GM18951 (cell line): ENCODE results near the gene MUC12.
"Not testable (repeated sequence)": the region's sequence is repeated elsewhere in the genome, so short reads cannot be mapped to it uniquely, and the experiment has no call there.

Experiments used
- POLR2A ChIP-seq: IDR thresholded peaks from 4 replicates; pipeline ENCODE4 v1.6.1; 2011; ENCODE audit warnings: mild to moderate bottlenecking; ENCODE audit not compliant: insufficient read length, insufficient read depth; ENCODE audit errors: extremely low read depth
- in situ Hi-C: fragments of 300-500 bp; cut with MboI; formaldehyde crosslinking; loops from one replicate; pipeline ENCODE4 v1.12.0; 2022; ENCODE audit warnings: low sequenced_read_pairs, mixed read lengths, inconsistent platforms; ENCODE audit not compliant: unreplicated experiment

MUC12 gene, protein sequence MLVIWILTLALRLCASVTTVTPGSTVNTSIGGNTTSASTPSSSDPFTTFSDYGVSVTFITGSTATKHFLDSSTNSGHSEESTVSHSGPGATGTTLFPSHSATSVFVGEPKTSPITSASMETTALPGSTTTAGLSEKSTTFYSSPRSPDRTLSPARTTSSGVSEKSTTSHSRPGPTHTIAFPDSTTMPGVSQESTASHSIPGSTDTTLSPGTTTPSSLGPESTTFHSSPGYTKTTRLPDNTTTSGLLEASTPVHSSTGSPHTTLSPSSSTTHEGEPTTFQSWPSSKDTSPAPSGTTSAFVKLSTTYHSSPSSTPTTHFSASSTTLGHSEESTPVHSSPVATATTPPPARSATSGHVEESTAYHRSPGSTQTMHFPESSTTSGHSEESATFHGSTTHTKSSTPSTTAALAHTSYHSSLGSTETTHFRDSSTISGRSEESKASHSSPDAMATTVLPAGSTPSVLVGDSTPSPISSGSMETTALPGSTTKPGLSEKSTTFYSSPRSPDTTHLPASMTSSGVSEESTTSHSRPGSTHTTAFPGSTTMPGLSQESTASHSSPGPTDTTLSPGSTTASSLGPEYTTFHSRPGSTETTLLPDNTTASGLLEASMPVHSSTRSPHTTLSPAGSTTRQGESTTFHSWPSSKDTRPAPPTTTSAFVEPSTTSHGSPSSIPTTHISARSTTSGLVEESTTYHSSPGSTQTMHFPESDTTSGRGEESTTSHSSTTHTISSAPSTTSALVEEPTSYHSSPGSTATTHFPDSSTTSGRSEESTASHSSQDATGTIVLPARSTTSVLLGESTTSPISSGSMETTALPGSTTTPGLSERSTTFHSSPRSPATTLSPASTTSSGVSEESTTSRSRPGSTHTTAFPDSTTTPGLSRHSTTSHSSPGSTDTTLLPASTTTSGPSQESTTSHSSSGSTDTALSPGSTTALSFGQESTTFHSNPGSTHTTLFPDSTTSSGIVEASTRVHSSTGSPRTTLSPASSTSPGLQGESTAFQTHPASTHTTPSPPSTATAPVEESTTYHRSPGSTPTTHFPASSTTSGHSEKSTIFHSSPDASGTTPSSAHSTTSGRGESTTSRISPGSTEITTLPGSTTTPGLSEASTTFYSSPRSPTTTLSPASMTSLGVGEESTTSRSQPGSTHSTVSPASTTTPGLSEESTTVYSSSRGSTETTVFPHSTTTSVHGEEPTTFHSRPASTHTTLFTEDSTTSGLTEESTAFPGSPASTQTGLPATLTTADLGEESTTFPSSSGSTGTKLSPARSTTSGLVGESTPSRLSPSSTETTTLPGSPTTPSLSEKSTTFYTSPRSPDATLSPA (N-terminal part only)

DNA sequence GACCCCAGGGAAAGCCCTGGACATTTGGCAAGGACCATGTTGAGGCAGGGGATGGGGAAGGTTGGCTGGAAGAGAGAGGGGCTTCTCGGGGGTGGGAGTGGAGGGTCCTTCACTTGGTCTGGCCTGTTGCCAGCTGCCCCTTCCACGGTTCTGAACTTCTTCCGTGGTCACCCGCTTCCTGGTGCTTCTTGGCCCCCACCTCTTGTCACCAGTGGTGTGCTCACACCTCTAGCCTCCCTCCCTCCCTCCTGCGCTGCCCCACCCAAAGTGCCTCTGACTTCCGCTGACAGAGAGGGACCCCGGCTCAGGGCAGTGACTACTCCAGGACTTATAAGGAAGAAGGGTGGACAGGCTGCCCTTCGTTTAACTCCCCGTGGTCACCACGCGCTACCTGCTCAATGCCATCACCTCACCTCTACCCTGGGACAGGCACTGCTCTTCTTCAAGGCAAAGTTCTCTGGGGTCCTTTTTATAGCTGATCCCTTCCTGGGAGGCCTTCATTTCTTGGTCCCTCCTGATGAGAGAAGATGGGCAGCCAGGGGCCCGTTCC, at the start of gene MUC12:
Gene MUC12, plus strand, starts transcription at position 500 of the 550 bp plus-strand sequence. CDS start 58 bp downstream, outside the sequence.
- in situ Hi-C loops = no loop called here
- no peak for TF ChIP-seq POLR2A

DNA sequence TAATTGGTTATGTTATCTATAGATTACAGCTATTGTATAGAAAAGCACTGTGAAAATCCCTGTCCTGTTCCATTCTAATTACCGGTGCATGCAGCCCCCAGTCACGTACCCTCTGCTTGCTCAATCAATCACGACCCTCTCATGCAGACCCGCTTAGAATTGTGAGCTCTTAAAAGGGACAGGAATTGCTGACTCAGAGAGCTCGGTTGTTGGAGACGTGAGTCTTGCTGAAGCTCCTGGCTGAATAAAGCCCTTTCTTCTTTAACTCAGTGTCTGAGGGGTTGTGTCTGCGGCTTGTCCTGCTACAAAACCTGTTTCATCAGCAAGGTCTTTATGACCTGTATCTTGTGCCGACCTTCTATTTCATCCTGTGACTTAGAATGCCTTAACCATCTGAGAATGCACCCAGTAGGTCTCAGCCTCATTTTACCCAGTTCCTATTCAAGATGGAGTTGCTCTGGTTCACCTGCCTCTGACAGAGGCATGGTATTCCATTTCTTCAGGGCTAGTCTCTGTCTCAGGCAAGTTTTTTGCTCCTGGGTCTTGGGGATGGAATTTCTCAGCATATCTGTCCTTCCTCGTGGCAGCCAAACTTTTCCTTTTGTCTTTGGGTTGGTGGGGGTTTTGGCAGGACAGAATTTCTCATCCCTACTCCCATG, 49.5 kb upstream of the MUC12 start:
- in situ Hi-C loops = not testable (repeated sequence)

DNA sequence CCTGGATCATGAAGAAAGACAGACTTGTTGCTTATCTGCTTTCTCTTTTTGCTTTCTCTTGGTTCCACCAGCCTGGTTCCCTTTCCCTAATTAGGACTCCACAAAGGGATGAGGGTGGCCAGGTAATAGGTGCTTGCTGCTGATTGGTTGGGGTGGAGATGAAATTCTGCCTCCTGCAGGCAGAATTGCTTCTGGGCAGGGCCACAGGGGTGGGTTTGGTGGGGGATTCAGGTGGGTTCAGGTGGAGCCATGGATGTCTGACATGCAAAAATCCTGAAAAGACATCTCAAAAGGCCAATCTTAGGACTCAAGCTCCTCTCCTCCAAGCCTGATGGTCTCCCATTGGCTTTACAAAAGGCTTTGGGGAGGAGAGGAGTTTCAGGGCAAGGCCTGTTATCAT, 48.3 kb upstream of the MUC12 start:
- no peak for TF ChIP-seq POLR2A
- in situ Hi-C loops = no loop called here

DNA sequence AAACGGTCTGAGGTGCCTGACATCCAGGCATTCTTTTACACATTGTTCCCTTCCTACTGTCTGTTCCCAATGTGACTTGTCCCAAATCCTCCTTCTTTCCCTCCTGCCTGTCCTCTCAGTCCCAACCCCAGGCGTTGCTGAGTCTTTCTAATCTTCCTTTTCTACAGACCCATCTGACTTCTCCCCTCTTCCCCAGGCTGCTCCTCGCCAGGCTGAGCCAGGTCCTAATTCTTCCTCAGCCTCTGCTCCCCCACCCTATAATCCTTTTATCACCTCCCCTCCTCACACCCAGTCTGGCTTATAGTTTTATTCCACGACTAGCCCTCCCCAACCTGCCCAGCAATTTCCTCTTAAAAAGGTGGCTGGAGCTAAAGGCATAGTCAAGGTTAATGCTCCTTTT, 45.7 kb upstream of the MUC12 start:
- in situ Hi-C loops = not testable (repeated sequence)

DNA sequence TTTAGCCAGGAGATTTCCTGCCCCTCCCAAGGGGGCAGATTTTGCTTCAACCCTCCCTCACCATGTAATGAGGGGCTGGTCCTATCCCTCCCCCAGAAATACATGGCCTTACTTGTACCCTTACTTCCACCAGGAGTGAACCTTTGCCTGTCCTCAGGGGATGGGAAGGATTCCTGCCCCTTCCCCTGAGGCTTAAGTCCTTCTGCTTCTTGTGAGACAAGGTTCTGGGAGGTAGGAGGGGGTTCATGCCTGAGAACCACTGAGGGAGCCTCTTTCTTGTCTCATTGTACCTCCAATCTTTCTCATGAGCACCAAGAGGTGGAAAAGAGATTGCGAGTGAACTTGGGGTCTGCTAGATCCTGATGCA, 39.6 kb upstream of the MUC12 start:
- in situ Hi-C loops = no loop called here
- TF ChIP-seq POLR2A = no peak

DNA sequence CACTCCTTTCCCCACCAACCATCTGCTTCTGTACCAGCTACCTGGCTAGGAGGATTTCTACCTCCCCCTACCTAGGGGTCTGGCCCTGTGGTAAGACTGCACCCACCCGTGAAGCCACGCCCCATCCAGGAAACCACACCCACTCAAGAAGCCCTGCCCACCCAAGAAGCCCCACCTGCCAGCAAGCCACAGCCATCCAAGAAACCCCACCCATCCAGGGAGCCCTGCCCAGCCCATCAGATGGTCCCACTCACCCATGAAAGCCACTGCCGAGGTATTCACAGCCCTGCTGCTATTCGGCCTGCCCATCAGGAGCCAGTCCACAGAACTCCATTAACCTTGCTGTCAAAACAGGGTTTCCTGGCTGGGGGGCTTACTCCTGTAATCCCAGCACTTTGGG, 35.6 kb upstream of the MUC12 start:
- in situ Hi-C loops = no loop called here

DNA sequence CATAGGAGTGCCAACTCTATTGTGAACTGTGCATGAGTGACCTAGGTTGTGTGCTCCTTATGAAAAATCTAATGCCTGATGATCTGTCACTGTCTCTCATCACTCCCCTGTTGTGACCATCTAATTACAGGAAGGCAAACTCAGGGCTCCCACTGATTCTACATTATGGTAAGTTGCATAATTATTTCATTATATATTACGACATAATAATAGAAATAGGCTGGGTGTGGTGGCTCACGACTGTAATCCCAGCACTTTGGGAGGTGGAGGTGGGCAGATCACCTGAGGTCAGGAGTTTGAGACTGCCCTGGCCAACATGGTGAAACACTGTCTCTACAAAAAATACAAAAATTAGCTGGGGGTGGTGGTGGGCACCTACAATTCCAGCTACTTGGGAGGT, 34.0 kb upstream of the MUC12 start:
- in situ Hi-C loops = not testable (repeated sequence)

More for the DNA sequence above, 35.6 kb upstream of the MUC12 start:
- no peak for TF ChIP-seq POLR2A

DNA sequence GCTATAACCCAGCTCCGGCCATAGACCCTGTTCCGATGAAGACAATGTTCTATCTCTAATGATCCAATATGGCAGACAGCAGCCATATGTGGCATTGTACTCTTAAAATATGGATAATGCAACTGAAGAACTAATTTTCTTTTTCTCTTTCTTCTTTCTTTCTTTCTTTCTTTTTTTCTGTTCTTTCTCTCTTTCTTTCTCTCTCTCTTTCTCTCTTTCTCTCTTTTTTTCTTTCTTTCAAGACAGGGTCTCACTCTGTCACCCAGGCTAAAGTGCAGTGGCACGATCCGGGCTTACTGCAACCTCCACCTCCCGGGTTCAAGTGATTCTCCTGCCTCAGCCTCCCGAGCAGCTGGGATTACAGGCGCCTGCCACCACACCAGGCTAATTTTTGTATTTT, 33.2 kb upstream of the MUC12 start:
- in situ Hi-C loops = not testable (repeated sequence)

DNA sequence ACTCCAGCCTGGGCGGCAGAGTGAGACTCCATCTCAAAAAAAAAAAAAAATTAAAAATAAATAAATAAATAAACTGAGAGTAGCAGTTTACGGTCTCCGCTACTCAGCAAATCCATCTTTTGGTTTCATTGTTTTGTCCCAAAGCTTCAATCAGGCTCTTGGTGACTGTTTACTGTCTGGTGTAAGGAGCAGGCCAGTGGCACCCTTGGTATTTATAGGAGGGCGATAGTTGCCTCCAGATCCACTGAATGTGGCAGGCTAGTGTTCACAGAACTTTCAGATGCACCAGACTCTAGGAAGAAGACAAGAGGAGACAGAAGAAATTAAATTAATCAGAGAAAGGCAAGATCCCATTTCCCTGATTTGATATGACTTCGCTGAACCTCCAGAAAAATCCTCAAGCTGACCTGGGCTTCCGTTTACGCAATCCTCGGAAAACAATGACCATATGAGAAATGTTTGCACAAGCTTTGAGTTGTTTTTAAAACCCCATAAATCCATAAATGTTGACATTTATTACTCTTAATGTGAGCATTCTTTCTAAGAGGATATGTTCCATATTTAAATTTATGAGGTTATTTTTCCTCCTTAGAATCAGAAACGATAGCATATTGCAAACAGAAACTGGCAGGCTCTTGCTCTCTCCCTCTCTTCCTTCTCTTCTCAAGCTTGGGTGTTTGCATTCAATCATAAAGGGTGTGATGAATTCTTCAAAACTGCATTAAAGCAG, 27.2 kb upstream of the MUC12 start:
- no peak for TF ChIP-seq POLR2A
- in situ Hi-C loops = no loop called here

DNA sequence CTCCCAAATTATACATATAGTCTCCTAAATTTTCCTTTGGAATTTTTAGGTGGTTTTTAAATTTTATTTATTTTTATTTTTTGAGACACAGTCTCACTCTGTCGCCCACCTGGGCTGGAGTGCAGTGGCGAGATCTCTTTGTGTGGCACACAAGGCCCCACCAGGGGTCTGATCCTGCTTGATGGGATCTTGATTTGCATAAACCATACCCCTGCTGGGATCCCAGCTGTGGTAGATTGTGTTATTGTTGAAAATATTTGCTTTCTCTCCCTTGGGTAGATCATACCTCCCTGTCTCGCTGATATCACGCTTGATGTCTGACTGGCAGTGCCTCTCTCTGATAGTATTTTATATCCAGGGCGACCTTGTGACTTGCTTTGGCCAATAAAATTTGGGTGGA, 25.7 kb upstream of the MUC12 start:
- no peak for TF ChIP-seq POLR2A
- in situ Hi-C loops = no loop called here

DNA sequence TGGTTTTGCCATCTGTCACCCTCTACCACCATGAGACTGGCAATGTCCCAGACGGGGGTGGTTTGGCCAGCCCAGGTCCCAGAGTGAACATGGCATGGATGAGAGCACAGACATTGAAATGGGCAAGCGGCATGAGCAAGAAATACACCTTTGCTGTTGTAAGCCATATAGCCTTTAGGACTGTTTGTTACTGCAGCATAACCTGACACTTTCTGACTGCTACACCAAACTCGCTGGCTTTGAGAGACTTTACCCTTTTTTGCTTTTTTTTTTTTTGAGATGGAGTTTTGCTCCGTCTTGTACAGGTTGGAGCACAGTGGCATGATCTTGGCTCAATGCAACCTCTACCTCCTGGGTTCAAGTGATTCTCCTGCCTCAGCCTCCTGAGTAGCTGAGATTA, 25.2 kb upstream of the MUC12 start:
- in situ Hi-C loops = no loop called here
- TF ChIP-seq POLR2A = no peak

DNA sequence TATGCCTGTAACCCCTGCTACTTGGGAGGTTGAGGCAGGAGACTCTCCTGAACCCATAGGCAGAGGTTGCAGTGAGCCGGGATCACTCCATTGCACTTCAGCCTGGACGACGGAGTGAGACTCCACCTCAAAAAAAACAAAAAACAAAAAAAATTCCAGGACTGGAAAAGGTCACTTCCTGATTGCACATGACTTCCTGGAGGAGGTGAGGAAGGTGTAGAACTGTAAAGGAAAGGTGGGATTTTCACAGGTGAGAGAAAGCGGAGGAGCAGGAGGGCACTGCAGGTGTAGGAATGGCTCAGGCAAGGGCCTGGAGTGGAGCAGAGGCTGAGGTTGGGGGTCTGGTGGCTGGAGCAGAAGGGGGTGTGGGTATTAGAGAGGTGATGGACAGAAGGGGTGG, 23.3 kb upstream of the MUC12 start:
- in situ Hi-C loops = no loop called here
- TF ChIP-seq POLR2A = no peak
